ENCODE measurements around the gene WBP2.

DNA sequence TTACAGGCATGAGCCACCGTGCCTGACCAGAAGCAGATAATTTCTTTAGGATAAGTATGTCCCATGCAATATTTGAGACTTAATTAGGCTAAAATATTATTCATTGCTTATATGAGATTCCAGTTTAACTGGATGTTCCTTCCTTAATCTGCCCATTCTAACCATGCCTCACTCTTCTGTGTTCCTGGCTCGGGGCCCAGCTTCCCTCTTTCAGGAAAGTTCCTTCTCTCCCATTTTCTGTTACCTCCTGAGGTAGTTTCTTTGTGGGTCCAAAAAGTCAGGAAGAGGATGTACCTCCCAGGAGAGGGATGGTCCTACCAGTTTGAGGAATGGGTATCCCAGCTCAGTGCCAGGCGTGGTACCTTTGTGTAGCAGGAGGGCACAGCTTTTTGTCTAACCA, 47.3 kb downstream of the WBP2 start:
- TF ChIP-seq, protein P1, sequence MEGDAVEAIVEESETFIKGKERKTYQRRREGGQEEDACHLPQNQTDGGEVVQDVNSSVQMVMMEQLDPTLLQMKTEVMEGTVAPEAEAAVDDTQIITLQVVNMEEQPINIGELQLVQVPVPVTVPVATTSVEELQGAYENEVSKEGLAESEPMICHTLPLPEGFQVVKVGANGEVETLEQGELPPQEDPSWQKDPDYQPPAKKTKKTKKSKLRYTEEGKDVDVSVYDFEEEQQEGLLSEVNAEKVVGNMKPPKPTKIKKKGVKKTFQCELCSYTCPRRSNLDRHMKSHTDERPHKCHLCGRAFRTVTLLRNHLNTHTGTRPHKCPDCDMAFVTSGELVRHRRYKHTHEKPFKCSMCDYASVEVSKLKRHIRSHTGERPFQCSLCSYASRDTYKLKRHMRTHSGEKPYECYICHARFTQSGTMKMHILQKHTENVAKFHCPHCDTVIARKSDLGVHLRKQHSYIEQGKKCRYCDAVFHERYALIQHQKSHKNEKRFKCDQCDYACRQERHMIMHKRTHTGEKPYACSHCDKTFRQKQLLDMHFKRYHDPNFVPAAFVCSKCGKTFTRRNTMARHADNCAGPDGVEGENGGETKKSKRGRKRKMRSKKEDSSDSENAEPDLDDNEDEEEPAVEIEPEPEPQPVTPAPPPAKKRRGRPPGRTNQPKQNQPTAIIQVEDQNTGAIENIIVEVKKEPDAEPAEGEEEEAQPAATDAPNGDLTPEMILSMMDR (optimal IDR thresholded peaks at IDR 0.05 in 1 of 3, IDR thresholded peaks at IDR 0.05 in 1 of 3, conservative IDR thresholded peaks at IDR 0.05 in 1 of 3; ENCODE audit: extremely low read depth in 1 of 3, insufficient read depth in 2 of 3, low read length in 3 of 3), result no peak
- TF ChIP-seq EZH2 (IDR thresholded peaks at IDR 0.05; ENCODE audit: low read length), result no peak

Measured in keratinocyte (primary cell).